Coronary artery (tissue), 2 donors: ENCODE data around the gene TROAP.
"Not testable (repeated sequence)": the region's sequence is repeated elsewhere in the genome, so short reads cannot be mapped to it uniquely, and the experiment has no call there.

Experiments used
- DNase-seq: peaks from one replicate; pipeline ENCODE4 v3.0.0-alpha.2; 2017; ENCODE audit warnings: low spot score
- H3K27ac ChIP-seq, 2 donors: fragments of 200-600 bp; sonication (generic); one replicate each; pipeline ENCODE4 v1.5.1; 2016 to 2019
- H3K4me3 ChIP-seq: fragments of 200-600 bp; sonication (generic); 2 replicates; pipeline ENCODE4 v1.5.1; 2016; ENCODE audit warnings: mild to moderate bottlenecking, moderate library complexity
- TF ChIP-seq, protein P1 (sequence below): fragments of 200-600 bp; sonication (generic); IDR thresholded peaks from one replicate; pipeline ENCODE4 v1.5.1; 2019; ENCODE audit warnings: antibody characterized with exemption

The TROAP gene

DNA sequence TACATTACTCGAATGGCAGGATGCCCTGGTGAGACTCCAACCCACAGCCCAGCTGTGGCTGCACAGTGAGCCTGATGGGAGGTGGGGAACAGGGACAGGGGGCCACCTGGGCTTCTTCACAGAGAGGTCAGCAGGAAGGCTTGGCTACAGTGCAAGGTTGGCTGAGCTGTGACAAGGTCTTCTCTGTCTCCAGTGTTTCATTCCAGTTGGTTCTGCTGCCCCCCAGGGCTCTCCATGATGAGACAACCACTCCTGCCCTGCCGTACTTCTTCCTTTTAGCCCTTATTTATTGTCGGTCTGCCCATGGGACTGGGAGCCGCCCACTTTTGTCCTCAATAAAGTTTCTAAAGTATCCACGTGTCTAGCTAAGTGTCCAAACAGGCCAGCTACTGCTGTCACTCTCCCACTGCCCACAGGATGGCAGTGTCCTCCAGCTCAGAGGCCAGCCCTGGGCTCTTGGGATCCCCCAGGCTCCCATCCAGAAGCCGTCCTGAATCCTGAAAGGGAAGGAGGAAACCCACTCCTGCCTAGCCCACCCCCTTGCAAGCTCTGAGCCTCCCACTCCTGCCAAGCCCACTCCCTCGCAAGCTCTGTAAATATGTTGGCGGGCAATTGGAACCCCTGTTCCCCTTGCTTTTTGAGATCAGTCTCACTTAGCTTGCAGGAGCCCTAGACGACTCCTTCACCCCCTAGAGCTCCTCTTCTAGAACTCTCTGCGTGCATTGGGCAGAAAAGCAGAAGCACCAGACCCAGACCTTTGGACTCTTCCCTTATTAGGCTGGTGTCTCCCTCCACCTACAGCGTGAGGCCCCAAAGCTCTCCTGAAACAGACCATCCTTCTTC, 8.5 kb downstream of the TROAP start:
- H3K4me3 ChIP-seq = no peak overlapping the region
- DNase-seq = peak; percentile 76
- TF ChIP-seq, protein P1, sequence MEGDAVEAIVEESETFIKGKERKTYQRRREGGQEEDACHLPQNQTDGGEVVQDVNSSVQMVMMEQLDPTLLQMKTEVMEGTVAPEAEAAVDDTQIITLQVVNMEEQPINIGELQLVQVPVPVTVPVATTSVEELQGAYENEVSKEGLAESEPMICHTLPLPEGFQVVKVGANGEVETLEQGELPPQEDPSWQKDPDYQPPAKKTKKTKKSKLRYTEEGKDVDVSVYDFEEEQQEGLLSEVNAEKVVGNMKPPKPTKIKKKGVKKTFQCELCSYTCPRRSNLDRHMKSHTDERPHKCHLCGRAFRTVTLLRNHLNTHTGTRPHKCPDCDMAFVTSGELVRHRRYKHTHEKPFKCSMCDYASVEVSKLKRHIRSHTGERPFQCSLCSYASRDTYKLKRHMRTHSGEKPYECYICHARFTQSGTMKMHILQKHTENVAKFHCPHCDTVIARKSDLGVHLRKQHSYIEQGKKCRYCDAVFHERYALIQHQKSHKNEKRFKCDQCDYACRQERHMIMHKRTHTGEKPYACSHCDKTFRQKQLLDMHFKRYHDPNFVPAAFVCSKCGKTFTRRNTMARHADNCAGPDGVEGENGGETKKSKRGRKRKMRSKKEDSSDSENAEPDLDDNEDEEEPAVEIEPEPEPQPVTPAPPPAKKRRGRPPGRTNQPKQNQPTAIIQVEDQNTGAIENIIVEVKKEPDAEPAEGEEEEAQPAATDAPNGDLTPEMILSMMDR = peak; percentile 61
- H3K27ac ChIP-seq = no peak overlapping the region

DNA sequence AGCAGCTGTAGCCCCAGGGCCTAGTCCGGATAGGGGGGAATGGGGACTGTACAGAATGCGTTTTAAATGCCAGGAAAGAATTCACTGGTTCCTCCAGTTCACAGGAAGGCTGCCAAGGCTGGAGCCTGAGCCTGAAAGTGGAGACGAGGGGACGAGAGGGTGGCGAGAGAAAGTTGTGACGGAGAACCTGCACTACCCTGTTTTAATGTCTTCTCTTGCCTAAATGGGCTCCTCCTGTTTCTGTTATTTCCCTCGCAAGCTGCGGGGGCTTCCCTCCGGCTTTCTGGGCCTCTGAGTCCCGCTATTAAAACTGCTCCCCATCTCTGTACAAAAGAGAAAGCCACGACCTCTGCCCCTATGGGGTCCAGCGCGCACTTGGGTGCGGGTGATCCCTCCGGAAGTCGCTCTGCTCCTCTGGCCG, 9.4 kb downstream of the TROAP start:
- Histone ChIP-seq H3K27ac (no peak overlapping the region), H3K4me3 (no peak overlapping the region)
- DNase-seq = peak; percentile 22
- TF ChIP-seq, protein P1 = no peak

DNA sequence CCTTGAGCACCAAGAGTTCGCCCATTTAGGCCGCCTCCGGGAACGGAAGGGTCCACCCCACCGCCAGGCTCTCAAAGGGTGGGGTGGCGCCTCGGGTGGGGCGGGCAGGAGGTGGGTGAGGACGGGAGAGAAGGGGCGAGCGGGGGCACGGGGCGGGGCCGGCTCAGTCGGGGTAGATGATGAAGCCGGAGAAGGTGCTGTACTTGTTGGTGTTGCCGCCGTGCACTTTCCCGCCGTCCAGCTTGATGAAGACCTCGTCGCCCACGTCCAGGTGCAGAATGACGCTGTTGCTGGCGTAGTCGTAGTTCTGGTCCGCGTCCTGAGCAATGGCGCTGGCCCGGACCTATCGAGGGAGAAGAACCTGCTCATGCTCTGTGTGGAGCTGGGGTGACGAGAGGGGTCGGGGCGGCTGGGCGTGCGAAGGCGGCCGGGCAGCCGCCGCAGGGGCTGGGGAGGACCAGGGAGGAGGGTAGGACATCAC, 9.9 kb downstream of the TROAP start:
- TF ChIP-seq, protein P1 = no peak
- DNase-seq = no peak
- Histone ChIP-seq H3K4me3 (peak overlapping the region; percentile 35), H3K27ac (no peak overlapping the region)

DNA sequence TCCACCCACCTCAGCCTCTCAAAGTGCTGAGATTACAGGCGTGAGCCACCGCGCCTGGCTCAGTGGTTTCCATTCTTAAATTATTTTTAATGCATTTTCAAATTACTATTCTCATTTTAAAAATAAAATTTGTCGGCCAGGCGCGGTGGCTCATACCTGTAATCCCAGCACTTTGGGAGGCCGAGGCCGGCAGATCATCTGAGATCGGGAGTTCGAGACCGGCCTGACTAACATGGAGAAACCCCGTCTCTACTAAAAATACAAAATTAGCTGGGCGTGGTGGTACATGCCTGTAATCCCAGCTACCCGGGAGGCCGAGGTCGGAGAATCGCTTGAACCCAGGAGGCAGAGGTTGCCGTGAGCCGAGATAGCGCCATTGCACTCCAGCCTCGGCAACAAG, 10.7 kb downstream of the TROAP start:
- H3K4me3 ChIP-seq, H3K27ac ChIP-seq, DNase-seq: not testable (repeated sequence)

DNA sequence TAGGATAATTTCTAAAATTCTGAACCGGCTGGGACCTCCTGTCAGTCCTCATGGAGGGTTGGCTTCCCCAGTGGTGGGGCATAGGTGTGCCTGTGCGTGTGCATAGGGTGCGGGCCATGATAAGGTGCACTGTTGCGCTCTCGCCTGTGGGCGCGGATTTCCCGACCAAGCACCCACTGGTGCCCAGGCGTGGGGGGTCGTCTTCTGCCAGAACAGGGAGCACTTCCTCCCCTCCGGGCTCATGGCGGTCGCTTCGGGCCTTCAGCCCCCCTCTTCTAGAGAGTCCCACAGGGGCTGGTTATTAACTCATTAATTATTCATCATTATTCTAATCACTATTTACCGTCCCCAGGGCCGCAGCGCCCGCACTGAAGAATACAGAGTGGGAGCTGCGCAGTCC, 11.2 kb downstream of the TROAP start:
- Histone ChIP-seq H3K4me3 (no peak overlapping the region), H3K27ac (no peak overlapping the region)
- no peak for DNase-seq
- TF ChIP-seq, protein P1 = no peak

DNA sequence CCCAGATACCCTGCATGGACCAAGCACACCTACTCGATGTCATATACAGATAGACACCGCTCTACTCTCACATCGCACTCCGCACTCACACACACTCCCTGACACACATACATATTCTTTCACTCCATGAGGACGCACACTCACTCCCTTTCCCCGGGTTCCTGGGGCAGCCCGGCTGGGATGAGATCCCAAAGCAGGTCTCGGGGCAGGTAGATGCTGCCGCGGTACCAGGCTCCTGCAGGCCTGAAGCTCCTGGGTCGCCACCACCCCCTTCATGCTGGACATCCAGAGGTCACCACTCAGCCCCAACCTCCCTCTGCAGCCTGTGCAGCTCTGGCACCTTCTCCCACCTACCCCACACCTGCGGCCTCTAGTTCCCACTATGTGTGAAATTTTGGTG, 11.6 kb downstream of the TROAP start:
- no peak for DNase-seq
- Histone ChIP-seq H3K27ac (no peak overlapping the region), H3K4me3 (no peak overlapping the region)
- TF ChIP-seq, protein P1 = no peak

DNA sequence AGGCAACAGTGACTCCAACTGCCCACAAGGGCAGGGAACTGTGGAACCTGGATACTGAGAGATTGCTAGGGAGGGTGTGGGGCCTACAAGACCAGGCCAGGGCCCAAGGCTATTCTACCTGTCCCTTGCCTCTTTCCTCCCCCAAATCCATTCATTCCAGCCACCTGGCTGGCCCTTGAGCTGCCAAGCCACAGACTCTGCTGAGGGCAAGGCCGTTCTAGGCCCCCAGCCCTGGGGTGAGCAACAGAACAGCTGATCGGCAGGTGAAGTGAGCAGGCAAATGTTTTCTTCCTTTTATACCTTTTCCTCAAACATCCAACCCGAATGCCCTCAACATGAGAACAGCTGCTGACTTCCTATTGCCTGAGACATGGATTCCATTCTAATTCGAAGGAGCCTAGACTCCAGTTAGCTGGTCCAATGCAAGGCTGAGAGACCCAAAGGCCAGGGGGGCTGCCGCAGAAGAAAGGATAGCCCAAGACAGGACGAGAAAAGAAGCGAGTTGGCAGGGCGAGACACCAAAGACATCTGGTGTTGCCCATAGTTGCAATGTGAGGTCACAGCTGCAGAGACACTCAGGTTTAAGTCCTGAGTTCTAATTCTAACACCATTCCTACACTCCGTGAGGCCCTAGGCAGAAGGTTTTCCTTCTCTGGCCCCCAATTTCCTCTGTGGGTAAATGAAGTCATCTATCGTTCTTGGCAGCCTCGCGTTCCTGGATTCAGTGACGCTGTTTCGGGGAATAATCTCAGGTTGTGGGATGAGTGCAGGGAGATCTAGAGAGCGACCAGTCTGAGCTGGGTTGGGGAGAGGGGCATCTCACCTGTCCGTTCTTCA, 12.3 kb downstream of the TROAP start:
- no peak overlapping the region for H3K4me3 ChIP-seq
- H3K27ac ChIP-seq = no peak overlapping the region
- TF ChIP-seq, protein P1 = no peak
- no peak for DNase-seq
